Measurements from ENCODE around the gene DRC1.
"Not testable (repeated sequence)": the region's sequence is repeated elsewhere in the genome, so short reads cannot be mapped to it uniquely, and the experiment has no call there.

The DRC1 gene

GRCh38 chr2:26401739-26402541, at the start of gene DRC1:
DRC1 (plus strand) TSS chr2:26401920; CDS start chr2:26401990, 70 bp downstream.
- peak; percentile 68 for DNase-seq (ENCODE audit: low spot score)

GRCh38 chr2:26352892-26353291, 48.8 kb upstream of the DRC1 start:
- no peak for DNase-seq (ENCODE audit: low spot score)

GRCh38 chr2:26354469-26354868, 47.3 kb upstream of the DRC1 start:
- not testable (repeated sequence) for DNase-seq (ENCODE audit: low spot score)

GRCh38 chr2:26355038-26355995, 46.4 kb upstream of the DRC1 start:
- peak; percentile 19 for DNase-seq (ENCODE audit: low spot score)

- DNase-seq (ENCODE audit: low spot score), result no peak
Observed at GRCh38 chr2:26356111-26356510, 45.6 kb upstream of the DRC1 start.

GRCh38 chr2:26356771-26357170, 44.9 kb upstream of the DRC1 start:
- no peak for DNase-seq (ENCODE audit: low spot score)

GRCh38 chr2:26359886-26360473, 41.7 kb upstream of the DRC1 start:
- DNase-seq (ENCODE audit: low spot score), result no peak

GRCh38 chr2:26363323-26363722, 38.4 kb upstream of the DRC1 start:
- DNase-seq (ENCODE audit: low spot score), result no peak

GRCh38 chr2:26363958-26364357, 37.8 kb upstream of the DRC1 start:
- DNase-seq (ENCODE audit: low spot score), result no peak

- no peak for DNase-seq (ENCODE audit: low spot score)
Observed at GRCh38 chr2:26364669-26365068, 37.1 kb upstream of the DRC1 start.

- no peak for DNase-seq (ENCODE audit: low spot score)
Observed at GRCh38 chr2:26366957-26367356, 34.8 kb upstream of the DRC1 start.

- not testable (repeated sequence) for DNase-seq (ENCODE audit: low spot score)
Observed at GRCh38 chr2:26369664-26370063, 32.1 kb upstream of the DRC1 start.

- not testable (repeated sequence) for DNase-seq (ENCODE audit: low spot score)
Observed at GRCh38 chr2:26370909-26371308, 30.8 kb upstream of the DRC1 start.

GRCh38 chr2:26376799-26377198, 24.9 kb upstream of the DRC1 start:
- no peak for DNase-seq (ENCODE audit: low spot score)

GRCh38 chr2:26380281-26380680, 21.4 kb upstream of the DRC1 start:
- DNase-seq (ENCODE audit: low spot score), result no peak

GRCh38 chr2:26382564-26382963, 19.2 kb upstream of the DRC1 start:
- DNase-seq (ENCODE audit: low spot score), result no peak

GRCh38 chr2:26384183-26384582, 17.5 kb upstream of the DRC1 start:
- no peak for DNase-seq (ENCODE audit: low spot score)

GRCh38 chr2:26384597-26384996, 17.1 kb upstream of the DRC1 start:
- no peak for DNase-seq (ENCODE audit: low spot score)

- no peak for DNase-seq (ENCODE audit: low spot score)
Observed at GRCh38 chr2:26387189-26387588, 14.5 kb upstream of the DRC1 start.

GRCh38 chr2:26394694-26395093, 7.0 kb upstream of the DRC1 start:
- DNase-seq (ENCODE audit: low spot score), result no peak

GRCh38 chr2:26395394-26395793, 6.3 kb upstream of the DRC1 start:
- no peak for DNase-seq (ENCODE audit: low spot score)

- DNase-seq (ENCODE audit: low spot score), result no peak
Observed at GRCh38 chr2:26396734-26397298, 4.9 kb upstream of the DRC1 start.

All from Ammon's horn (tissue), 1 donor.